Left lung (tissue), 10 donors: ENCODE measurements around the gene AGTR1. TPM values are rescaled to one million over a fixed set of nuclear protein-coding genes. Genes with fewer than 3 reads are reported as not detected.

Experiments
- ATAC-seq: fragments of 200-7000 bp; cut with Tn5 transposase; one replicate; pipeline ENCODE4 v1.9.1; 2020; ENCODE audit warnings: moderate library complexity
- DNase-seq, 4 donors: peaks; one replicate each; pipeline ENCODE4 v3.0.0-alpha.2; 2013 to 2020
- H3K27ac ChIP-seq, 2 donors: fragments of 200-600 bp; sonication (generic) in 1 of 2; one replicate each; pipeline versions ENCODE4 v1.5.0 to v1.8.0; 2020 to 2021
- H3K27me3 ChIP-seq, 2 donors: fragments of 200-600 bp; sonication (generic) in 1 of 2; one replicate each; pipeline versions ENCODE4 v1.5.0 to v1.8.0; 2020 to 2021
- H3K36me3 ChIP-seq, 2 donors: fragments of 200-600 bp; sonication (generic) in 1 of 2; one replicate each; pipeline versions ENCODE4 v1.5.0 to v1.8.0; 2020 to 2021
- H3K4me1 ChIP-seq, 2 donors: fragments of 200-600 bp; one replicate each; pipeline ENCODE4 v1.8.0; 2021
- H3K4me3 ChIP-seq, 2 donors: fragments of 200-600 bp; sonication (generic) in 1 of 2; one replicate each; pipeline versions ENCODE4 v1.5.0 to v1.8.0; 2020 to 2021; ENCODE audit warnings: mild to moderate bottlenecking in 1 of 2
- H3K9me3 ChIP-seq, 2 donors: fragments of 200-600 bp; sonication (generic) in 1 of 2; one replicate each; pipeline versions ENCODE4 v1.5.0 to v1.8.0; 2020 to 2021
- CTCF ChIP-seq, 2 donors: fragments of 200-600 bp; sonication (generic) in 1 of 2; IDR thresholded peaks; one replicate each; pipeline versions ENCODE4 v1.5.0 to v1.8.0; 2021; ENCODE audit warnings: antibody characterized with exemption in 2 of 2
- intact Hi-C, 2 donors: fragments of 100-400 bp; cut with DNase I; formaldehyde crosslinking; loops; one replicate each; pipeline versions ENCODE4 v1.11.2 to v1.14.2; 2022
- polyA plus RNA-seq, 6 donors: library from polyadenylated mRNA; unstranded; fragments of 120-200 nt; gene quantifications; one replicate each; pipeline ENCODE4 v1.2.1, GENCODE V29; 2013; ENCODE audit not compliant: insufficient read length in 6 of 6
- total RNA-seq, 2 donors: library from RNA; stranded (reverse); fragmentation: NEBNext Ultra II Directional; extraction: Animal tissue kit (Norgen Biotek cat#: 25700); gene quantifications; one replicate each; pipeline ENCODE4 v1.2.1, GENCODE V29; 2021
- donor health status: DM: no; HTN: yes; CAD: no.
- donor health status: DM: no; HTN: no; CAD: no.

AGTR1 gene
- total and polyA plus RNA-seq, 8 donors, result 7.2 to 28.2 (median 22.7) TPM

- no peak for TF ChIP-seq CTCF (IDR thresholded peaks at IDR 0.05)
- DNase-seq (no peak), ATAC-seq (no peak)
- Histone ChIP-seq H3K4me1 (no peaks in the 10 kb centered on the region), H3K36me3 (no peaks in the 10 kb centered on the region), H3K9me3 (no peaks in the 10 kb centered on the region), H3K27ac (no peak overlapping the region), H3K27me3 (no peaks in the 10 kb centered on the region), H3K4me3 (no peak overlapping the region)
- intact Hi-C loops, result no loop called here
These were observed 39.4 kb downstream of the AGTR1 start for GRCh38 chr3:148737104-148737530.

- ATAC-seq (no peak), DNase-seq (no peak)
- intact Hi-C loops, result no loop called here
- Histone ChIP-seq H3K9me3 (no peaks in the 10 kb centered on the region), H3K4me1 (no peaks in the 10 kb centered on the region), H3K27me3 (no peaks in the 10 kb centered on the region), H3K36me3 (no peaks in the 10 kb centered on the region), H3K27ac (no peak overlapping the region), H3K4me3 (no peak overlapping the region)
- TF ChIP-seq CTCF (IDR thresholded peaks at IDR 0.05), result no peak
These were observed 42.0 kb downstream of the AGTR1 start for GRCh38 chr3:148739720-148740119.

GRCh38 chr3:148740291-148740690 is 42.6 kb downstream of the AGTR1 start:
- H3K36me3 ChIP-seq, result no peaks in the 10 kb centered on the region
- intact Hi-C loops, result no loop called here
- no peak for ATAC-seq
- no peak for TF ChIP-seq CTCF (IDR thresholded peaks at IDR 0.05)
- DNase-seq, result no peak
- no peaks in the 10 kb centered on the region for H3K9me3 ChIP-seq
- no peak overlapping the region for H3K27ac ChIP-seq
- no peak overlapping the region for H3K4me3 ChIP-seq
- H3K4me1 ChIP-seq, result no peaks in the 10 kb centered on the region
- no peaks in the 10 kb centered on the region for H3K27me3 ChIP-seq

- DNase-seq (no peak), ATAC-seq (no peak)
- TF ChIP-seq CTCF (IDR thresholded peaks at IDR 0.05), result no peak
- Histone ChIP-seq H3K27ac (no peak overlapping the region), H3K36me3 (no peaks in the 10 kb centered on the region), H3K4me1 (no peaks in the 10 kb centered on the region), H3K4me3 (no peak overlapping the region), H3K9me3 (no peaks in the 10 kb centered on the region), H3K27me3 (no peaks in the 10 kb centered on the region)
- intact Hi-C loops, result no loop called here
These were observed 43.5 kb downstream of the AGTR1 start for GRCh38 chr3:148741219-148741618.

- Histone ChIP-seq H3K27ac (no peak overlapping the region), H3K4me3 (no peak overlapping the region), H3K27me3 (no peaks in the 10 kb centered on the region), H3K9me3 (no peaks in the 10 kb centered on the region), H3K36me3 (no peaks in the 10 kb centered on the region), H3K4me1 (no peaks in the 10 kb centered on the region)
- intact Hi-C loops, result no loop called here
- DNase-seq (no peak), ATAC-seq (no peak)
- TF ChIP-seq CTCF (IDR thresholded peaks at IDR 0.05), result no peak
These were observed 44.4 kb downstream of the AGTR1 start for GRCh38 chr3:148742118-148742517.
